Measurements from ENCODE around the gene HSD17B1. TPM values are rescaled to one million over a fixed set of nuclear protein-coding genes. Genes with fewer than 3 reads are reported as not detected.

HSD17B1 gene
- total and polyA plus RNA-seq, 2 donors (not counting 3 experiments of a cell fraction or from before 2014, with no cell fraction given) = 0.22 to 1.0 TPM

DNA sequence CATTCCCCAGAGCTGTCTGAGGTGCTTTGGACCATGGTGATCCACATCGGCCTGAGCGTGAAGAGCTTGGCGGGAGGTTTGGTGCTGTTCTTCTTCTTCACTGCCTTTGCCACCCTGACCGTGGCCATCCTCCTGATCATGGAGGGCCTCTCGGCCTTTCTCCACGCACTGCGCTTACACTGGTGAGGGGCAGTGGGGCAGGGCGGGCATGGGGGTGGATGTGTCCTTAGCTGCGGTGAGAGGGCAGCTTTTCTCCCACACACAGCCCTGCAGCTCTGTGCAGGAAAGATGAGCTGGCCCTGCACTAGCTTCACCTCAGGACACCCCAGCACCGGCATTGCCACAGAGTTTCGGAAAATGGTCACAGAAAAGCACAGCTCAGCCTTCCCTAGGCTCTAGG is 38.4 kb upstream of the HSD17B1 start:
- Histone ChIP-seq H3K9me1 (replicated peaks; ENCODE audit: control insufficient read depth, extremely low read depth, insufficient read depth, low read length) (no peaks in the 10 kb centered on the region), H3K9me3 (replicated peaks; ENCODE audit: control insufficient read depth, insufficient read depth, low read length) (no peaks in the 10 kb centered on the region), H3K4me2 (ENCODE audit: insufficient read depth, low read length) (no peak overlapping the region), H3K79me2 (ENCODE audit: control insufficient read depth, insufficient read depth, low read length) (no peaks in the 10 kb centered on the region), H3K36me3 (ENCODE audit: control insufficient read depth in 2 of 2, extremely low read depth in 1 of 2, insufficient read depth in 2 of 2, low read length in 2 of 2) (peaks cover 0 to 3% of the 10 kb centered on the region in 2 experiments), H3K4me3 (replicated peaks in 1 of 3; ENCODE audit: insufficient read depth in 1 of 3, low read depth in 1 of 3, low read length in 3 of 3) (no peak overlapping the region), H4K20me1 (replicated peaks; ENCODE audit: control insufficient read depth, extremely low read depth, insufficient read depth, low read length) (no peaks in the 10 kb centered on the region), H3K9ac (replicated peaks; ENCODE audit: extremely low read depth, insufficient read depth, low read length) (no peak overlapping the region), H3K4me1 (ENCODE audit: control insufficient read depth, extremely low read depth, insufficient read depth, low read length) (peaks cover 19% of the 10 kb centered on the region), H3K27me3 (ENCODE audit: control insufficient read depth in 2 of 2, insufficient read depth in 2 of 2, low read length in 2 of 2) (no peaks in the 10 kb centered on the region), H3K27ac (ENCODE audit: insufficient read depth, low read depth, low read length) (no peak overlapping the region), H2AFZ (ENCODE audit: low read depth, low read length) (no peak overlapping the region)
- BruUV-seq (replicated peaks) = no TSS peak
- intact Hi-C loops (cut with micrococcal nuclease) = no loop called here
- FAIRE-seq (no peak), DNase-seq (ENCODE audit: low read depth, low spot score) (no peak)
- dilution Hi-C loops (cut with MboI; ENCODE audit: extremely low pct_ligation_motif_present, low sequenced_read_pairs) = loop anchor here (25.0 kb wide), 1 partner anchor 177 kb away; no protein-coding TSS in a partner anchor
- no peak for TF ChIP-seq GATA2 (IDR thresholded peaks at IDR 0.05; ENCODE audit: insufficient read depth, insufficient read length, low read depth, low read length)
- TF ChIP-seq POLR2A (IDR thresholded peaks at IDR 0.05; ENCODE audit: low read depth, low read length) = no peak
- TF ChIP-seq EZH2 (IDR thresholded peaks at IDR 0.05; ENCODE audit: borderline replicate concordance, low read depth, low read length, severe bottlenecking) = no peak
- TF ChIP-seq POLR2AphosphoS5 (IDR thresholded peaks at IDR 0.05; ENCODE audit: insufficient read depth, low read depth, low read length) = no peak
- CTCF ChIA-PET = interaction anchor here (1.0 to 4.8 kb wide), 11 partner anchors 13 to 292 kb away, joined by 3 to 27 read pairs (median 5); no protein-coding TSS in a partner anchor
- POLR2A ChIA-PET = interaction anchor here (0.6 kb wide), 2 partner anchors 18 to 202 kb away, joined by 3 to 4 read pairs; no protein-coding TSS in a partner anchor

DNA sequence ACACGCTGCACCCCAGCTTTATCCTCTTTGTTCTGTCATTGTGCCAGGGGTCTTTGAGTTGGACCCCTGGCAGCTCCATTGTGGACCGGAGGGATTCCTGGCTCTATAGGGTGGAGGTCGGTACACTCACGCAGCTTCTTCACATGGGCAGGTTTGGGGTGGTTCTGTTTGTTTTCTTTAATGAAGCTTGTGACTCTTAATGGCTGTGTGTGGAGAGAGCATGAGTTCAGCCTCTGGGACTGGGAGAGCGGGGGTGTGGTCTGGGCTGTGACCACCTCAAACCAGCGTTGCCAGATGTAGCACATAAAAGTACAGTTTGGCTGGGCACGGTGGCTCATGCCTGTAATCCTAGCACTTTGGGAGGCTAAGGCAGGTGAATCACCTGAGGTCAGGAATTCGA is 37.9 kb upstream of the HSD17B1 start:
- BruUV-seq (replicated peaks) = no TSS peak
- H3K79me2 ChIP-seq (ENCODE audit: control insufficient read depth, insufficient read depth, low read length) = no peaks in the 10 kb centered on the region
- no peak overlapping the region for H3K4me2 ChIP-seq (ENCODE audit: insufficient read depth, low read length)
- H2AFZ ChIP-seq (ENCODE audit: low read depth, low read length) = no peak overlapping the region
- dilution Hi-C loops (cut with MboI; ENCODE audit: extremely low pct_ligation_motif_present, low sequenced_read_pairs) = loop anchor here (25.0 kb wide), 1 partner anchor 178 kb away; no protein-coding TSS in a partner anchor
- no peak overlapping the region for H3K9ac ChIP-seq (replicated peaks; ENCODE audit: extremely low read depth, insufficient read depth, low read length)
- peaks cover 0 to 3% of the 10 kb centered on the region in 2 experiments for H3K36me3 ChIP-seq (ENCODE audit: control insufficient read depth in 2 of 2, extremely low read depth in 1 of 2, insufficient read depth in 2 of 2, low read length in 2 of 2)
- ChIA-PET POLR2A (no interaction called here), CTCF (interaction anchor here (0.5 to 4.8 kb wide), 13 partner anchors 12 to 468 kb away, joined by 3 to 27 read pairs (median 5); no protein-coding TSS in a partner anchor)
- H4K20me1 ChIP-seq (replicated peaks; ENCODE audit: control insufficient read depth, extremely low read depth, insufficient read depth, low read length) = no peaks in the 10 kb centered on the region
- H3K9me3 ChIP-seq (replicated peaks; ENCODE audit: control insufficient read depth, insufficient read depth, low read length) = no peaks in the 10 kb centered on the region
- FAIRE-seq = no peak
- H3K9me1 ChIP-seq (replicated peaks; ENCODE audit: control insufficient read depth, extremely low read depth, insufficient read depth, low read length) = no peaks in the 10 kb centered on the region
- peaks cover 25% of the 10 kb centered on the region for H3K4me1 ChIP-seq (ENCODE audit: control insufficient read depth, extremely low read depth, insufficient read depth, low read length)
- intact Hi-C loops (cut with micrococcal nuclease) = no loop called here
- no peaks in the 10 kb centered on the region for H3K27me3 ChIP-seq (ENCODE audit: control insufficient read depth in 2 of 2, insufficient read depth in 2 of 2, low read length in 2 of 2)
- no peak overlapping the region for H3K4me3 ChIP-seq (replicated peaks in 1 of 3; ENCODE audit: insufficient read depth in 1 of 3, low read depth in 1 of 3, low read length in 3 of 3)
- TF ChIP-seq POLR2A (IDR thresholded peaks at IDR 0.05; ENCODE audit: low read depth, low read length) (no peak), POLR2AphosphoS5 (IDR thresholded peaks at IDR 0.05; ENCODE audit: insufficient read depth, low read depth, low read length) (no peak), MYC (IDR thresholded peaks at IDR 0.05; ENCODE audit: low read depth, low read length) (no peak), GATA2 (IDR thresholded peaks at IDR 0.05; ENCODE audit: insufficient read depth, insufficient read length, low read depth, low read length) (no peak), EZH2 (IDR thresholded peaks at IDR 0.05; ENCODE audit: borderline replicate concordance, low read depth, low read length, severe bottlenecking) (no peak), JUN (IDR thresholded peaks at IDR 0.05; ENCODE audit: borderline replicate concordance, insufficient read depth, insufficient read length, low read depth) (no peak), FOS (IDR thresholded peaks at IDR 0.05; ENCODE audit: borderline replicate concordance, insufficient read depth, low read length) (no peak)
- TF ChIP-seq, protein P1, sequence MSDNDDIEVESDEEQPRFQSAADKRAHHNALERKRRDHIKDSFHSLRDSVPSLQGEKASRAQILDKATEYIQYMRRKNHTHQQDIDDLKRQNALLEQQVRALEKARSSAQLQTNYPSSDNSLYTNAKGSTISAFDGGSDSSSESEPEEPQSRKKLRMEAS (IDR thresholded peaks at IDR 0.05; ENCODE audit: insufficient read depth, insufficient read length) = no peak
- TF ChIP-seq, protein P2, sequence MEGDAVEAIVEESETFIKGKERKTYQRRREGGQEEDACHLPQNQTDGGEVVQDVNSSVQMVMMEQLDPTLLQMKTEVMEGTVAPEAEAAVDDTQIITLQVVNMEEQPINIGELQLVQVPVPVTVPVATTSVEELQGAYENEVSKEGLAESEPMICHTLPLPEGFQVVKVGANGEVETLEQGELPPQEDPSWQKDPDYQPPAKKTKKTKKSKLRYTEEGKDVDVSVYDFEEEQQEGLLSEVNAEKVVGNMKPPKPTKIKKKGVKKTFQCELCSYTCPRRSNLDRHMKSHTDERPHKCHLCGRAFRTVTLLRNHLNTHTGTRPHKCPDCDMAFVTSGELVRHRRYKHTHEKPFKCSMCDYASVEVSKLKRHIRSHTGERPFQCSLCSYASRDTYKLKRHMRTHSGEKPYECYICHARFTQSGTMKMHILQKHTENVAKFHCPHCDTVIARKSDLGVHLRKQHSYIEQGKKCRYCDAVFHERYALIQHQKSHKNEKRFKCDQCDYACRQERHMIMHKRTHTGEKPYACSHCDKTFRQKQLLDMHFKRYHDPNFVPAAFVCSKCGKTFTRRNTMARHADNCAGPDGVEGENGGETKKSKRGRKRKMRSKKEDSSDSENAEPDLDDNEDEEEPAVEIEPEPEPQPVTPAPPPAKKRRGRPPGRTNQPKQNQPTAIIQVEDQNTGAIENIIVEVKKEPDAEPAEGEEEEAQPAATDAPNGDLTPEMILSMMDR (IDR thresholded peaks at IDR 0.05; ENCODE audit: extremely low read depth in 1 of 2, insufficient read depth in 1 of 2, low read depth in 1 of 2, low read length in 2 of 2) = no peak
- no peak for DNase-seq (ENCODE audit: low read depth, low spot score)
- no peak overlapping the region for H3K27ac ChIP-seq (ENCODE audit: insufficient read depth, low read depth, low read length)
